ENCODE data around the gene RNASEH1.

DNA sequence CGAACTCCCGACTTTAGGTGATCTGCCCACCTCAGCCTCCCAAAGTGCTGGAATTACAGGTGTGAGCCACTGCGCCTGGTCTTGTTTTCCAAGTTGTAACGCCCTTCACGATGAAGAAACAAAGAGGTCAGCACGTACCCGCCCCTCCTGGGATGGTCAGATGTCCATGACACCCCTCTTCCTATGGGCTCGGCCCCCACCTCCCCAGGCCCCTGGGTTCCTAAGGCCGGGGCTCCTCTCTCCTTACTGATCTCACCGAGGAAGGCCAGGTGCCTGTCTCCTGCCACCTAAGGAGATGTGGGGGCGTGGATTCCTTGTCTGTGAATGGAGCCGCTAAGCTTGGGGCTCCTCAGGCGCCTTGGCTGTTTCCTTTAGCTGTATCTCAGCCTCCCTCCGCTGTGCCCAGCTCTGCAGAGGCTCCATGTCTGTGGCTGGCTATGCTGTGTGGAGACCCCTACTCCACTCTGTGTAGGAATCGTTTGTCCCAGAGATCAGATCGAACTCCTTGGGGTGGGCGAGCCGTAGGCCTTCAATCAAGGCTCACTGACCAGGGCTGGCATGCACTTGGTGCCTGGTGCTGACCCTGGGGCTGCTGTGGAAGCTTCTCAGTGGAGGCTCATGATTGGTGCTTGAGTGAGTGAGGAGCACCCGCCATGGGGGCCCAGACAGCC lies 45.5 kb upstream of the RNASEH1 start:
- no peak for TF ChIP-seq CTCF (IDR thresholded peaks at IDR 0.05 in 2 of 3, conservative IDR thresholded peaks at IDR 0.05 in 1 of 3; ENCODE audit: borderline replicate concordance in 1 of 3, insufficient read depth in 1 of 3, low read depth in 2 of 3, low read length in 2 of 3)
- TF ChIP-seq POLR2AphosphoS5 (IDR thresholded peaks at IDR 0.05; ENCODE audit: low read depth, low read length): no peak
- TF ChIP-seq POLR2A (IDR thresholded peaks at IDR 0.05; ENCODE audit: borderline replicate concordance, extremely low read depth, insufficient read depth, insufficient read length): no peak
- no peak for TF ChIP-seq EZH2phosphoT487 (IDR thresholded peaks at IDR 0.05; ENCODE audit: borderline replicate concordance)
- TF ChIP-seq EZH2 (IDR thresholded peaks at IDR 0.05): no peak
- no peak for TF ChIP-seq CEBPB (IDR thresholded peaks at IDR 0.05; ENCODE audit: low read depth)
- no peak for TF ChIP-seq YY1 (IDR thresholded peaks at IDR 0.05; ENCODE audit: extremely low read depth, insufficient replicate concordance, low read depth, low read length)
